ENCODE measurements around the gene CDC20. TPM values are rescaled to one million over a fixed set of nuclear protein-coding genes. Genes with fewer than 3 reads are reported as not detected.

CDC20 gene
- total and polyA plus RNA-seq, 2 of the 4 experiments (the other 2 are of a cell fraction): 103 to 107 TPM

GRCh38 chr1:43381612-43382011 lies 22.8 kb downstream of the CDC20 start:
- Histone ChIP-seq H3K18ac (ENCODE audit: low read depth, low read length) (no peak overlapping the region), H3K27me3 (ENCODE audit: control insufficient read depth, insufficient read depth, low read length) (no peaks in the 10 kb centered on the region), H3K4ac (ENCODE audit: low read depth, low read length) (no peak overlapping the region), H2BK20ac (ENCODE audit: low read depth, low read length) (no peak overlapping the region), H3K14ac (replicated peaks; ENCODE audit: low read depth, low read length) (no peak overlapping the region), H3K79me1 (ENCODE audit: low read depth in 1 of 2, low read length in 2 of 2) (peaks cover 3 to 60% of the 10 kb centered on the region in 2 experiments; a peak in 3 of 4 replicates), H3K4me1 (ENCODE audit: control insufficient read depth, insufficient read depth, low read length) (0 out of 2 replicates have a peak, but pooled peaks cover 2% of the 10 kb centered on the region), H3K9me1 (ENCODE audit: insufficient read depth, low read length) (peaks cover 6% of the 10 kb centered on the region; the same call in 1 of the 2 replicates), H4K8ac (ENCODE audit: low read depth in 2 of 2, low read length in 2 of 2) (no peak overlapping the region), H2BK5ac (ENCODE audit: low read depth, low read length, poor library complexity, severe bottlenecking) (no peak overlapping the region), H2AFZ (replicated peaks; ENCODE audit: low read length, poor library complexity) (no peak overlapping the region), H3K23ac (ENCODE audit: low read depth, low read length) (0 out of 2 replicates have a peak overlapping the region, but pooled peaks have one; percentile 20), H2AK5ac (ENCODE audit: low read depth, low read length) (no peak overlapping the region), H3K36me3 (ENCODE audit: control insufficient read depth, insufficient read depth, low read length) (peaks cover 49% of the 10 kb centered on the region), H2BK15ac (ENCODE audit: low read depth, low read length) (no peak overlapping the region), H3K4me3 (ENCODE audit: insufficient read depth, low read depth, low read length) (no peak overlapping the region), H4K20me1 (ENCODE audit: insufficient read depth, low read length) (peaks cover 5% of the 10 kb centered on the region; the same call in 1 of the 2 replicates), H2AK9ac (replicated peaks; ENCODE audit: low read depth, low read length, poor library complexity) (no peak overlapping the region), H3K9ac (ENCODE audit: low read depth, low read length) (no peak overlapping the region), H3K4me2 (ENCODE audit: low read depth, low read length) (no peak overlapping the region), H3K27ac (ENCODE audit: insufficient read depth, low read length) (no peak overlapping the region), H3K56ac (ENCODE audit: extremely low read depth, insufficient read depth, low read length) (no peak overlapping the region), H3K9me3 (ENCODE audit: control insufficient read depth, insufficient read depth, low read length) (no peaks in the 10 kb centered on the region), H4K91ac (ENCODE audit: insufficient read depth, low read depth, low read length) (no peak overlapping the region; the same call in 1 of the 2 replicates), H2BK120ac (ENCODE audit: low read depth, low read length) (no peak overlapping the region), H4K5ac (ENCODE audit: low read depth, low read length) (no peak overlapping the region)
- intact Hi-C loops (cut with micrococcal nuclease): no loop called here
- 100% methylated on average over 2 of the region's 3 CpGs; no CpG with 5 or more reads in 1 of the 2 experiments for WGBS, 2 experiments (ENCODE audit: extremely low coverage in 2 of 2, insufficient read length in 1 of 2)
- dilution Hi-C loops (cut with HindIII; ENCODE audit: low sequenced_read_pairs, unreplicated experiment): no loop called here
- TF ChIP-seq POLR2A (IDR thresholded peaks at IDR 0.05; ENCODE audit: low read depth, low read length) (no peak), CHD1 (IDR thresholded peaks at IDR 0.05; ENCODE audit: low read depth, low read length) (no peak), MAZ (IDR thresholded peaks at IDR 0.05; ENCODE audit: borderline replicate concordance, low read depth, low read length) (no peak), USF2 (IDR thresholded peaks at IDR 0.05; ENCODE audit: low read depth, low read length) (no peak), FOS (IDR thresholded peaks at IDR 0.05; ENCODE audit: low read depth, low read length) (no peak), MAFK (IDR thresholded peaks at IDR 0.05; ENCODE audit: low read depth, low read length) (no peak), CTCF (conservative IDR thresholded peaks at IDR 0.05; ENCODE audit: low read depth, low read length) (no peak), MXI1 (IDR thresholded peaks at IDR 0.05; ENCODE audit: borderline replicate concordance, low read depth, low read length) (no peak), CEBPB (IDR thresholded peaks at IDR 0.05; ENCODE audit: low read depth, low read length) (no peak), RFX5 (IDR thresholded peaks at IDR 0.05; ENCODE audit: low read depth, low read length) (no peak), SMC3 (IDR thresholded peaks at IDR 0.05; ENCODE audit: low read depth, low read length) (no peak), BHLHE40 (IDR thresholded peaks at IDR 0.05; ENCODE audit: low read depth, low read length) (no peak), ELK1 (IDR thresholded peaks at IDR 0.05; ENCODE audit: borderline replicate concordance, low read depth, low read length) (no peak), NFE2L2 (IDR thresholded peaks at IDR 0.05; ENCODE audit: low read depth, low read length) (no peak)
- POLR2A ChIA-PET (ENCODE audit: unreplicated experiment): interaction anchor here (0.6 kb wide), 1 partner anchor 89 kb away, joined by 8 read pairs; no protein-coding TSS in a partner anchor
- peak; percentile 10; the same call in 1 of the 2 replicates for ATAC-seq (ENCODE audit: low read depth)
- no TSS peak for BruUV-seq (replicated peaks)
- CTCF ChIA-PET: no interaction called here
- no peak for DNase-seq
- in situ Hi-C loops (cut with MboI; ENCODE audit: low sequenced_read_pairs): no loop called here

Data from IMR-90 (cell line).